EH (cell line): ENCODE measurements around the gene LRRC49.
"Not testable (repeated sequence)": the region's sequence is repeated elsewhere in the genome, so short reads cannot be mapped to it uniquely, and the experiment has no call there.

Source experiments
- DNase-seq: peaks from one replicate; pipeline ENCODE4 v3.0.0-alpha.2; 2015; ENCODE audit warnings: low read depth

The LRRC49 gene

GRCh38 chr15:70892002-70892911, at the start of gene LRRC49, which contains the start of gene THAP10:
Gene LRRC49, plus strand, starts transcription at chr15:70892826. Its CDS starts 69 bp downstream, at chr15:70892895.
Gene THAP10, minus strand, starts transcription at chr15:70892433. Its CDS starts 161 bp downstream, at chr15:70892272.
- DNase-seq, result peak; percentile 99

DNA sequence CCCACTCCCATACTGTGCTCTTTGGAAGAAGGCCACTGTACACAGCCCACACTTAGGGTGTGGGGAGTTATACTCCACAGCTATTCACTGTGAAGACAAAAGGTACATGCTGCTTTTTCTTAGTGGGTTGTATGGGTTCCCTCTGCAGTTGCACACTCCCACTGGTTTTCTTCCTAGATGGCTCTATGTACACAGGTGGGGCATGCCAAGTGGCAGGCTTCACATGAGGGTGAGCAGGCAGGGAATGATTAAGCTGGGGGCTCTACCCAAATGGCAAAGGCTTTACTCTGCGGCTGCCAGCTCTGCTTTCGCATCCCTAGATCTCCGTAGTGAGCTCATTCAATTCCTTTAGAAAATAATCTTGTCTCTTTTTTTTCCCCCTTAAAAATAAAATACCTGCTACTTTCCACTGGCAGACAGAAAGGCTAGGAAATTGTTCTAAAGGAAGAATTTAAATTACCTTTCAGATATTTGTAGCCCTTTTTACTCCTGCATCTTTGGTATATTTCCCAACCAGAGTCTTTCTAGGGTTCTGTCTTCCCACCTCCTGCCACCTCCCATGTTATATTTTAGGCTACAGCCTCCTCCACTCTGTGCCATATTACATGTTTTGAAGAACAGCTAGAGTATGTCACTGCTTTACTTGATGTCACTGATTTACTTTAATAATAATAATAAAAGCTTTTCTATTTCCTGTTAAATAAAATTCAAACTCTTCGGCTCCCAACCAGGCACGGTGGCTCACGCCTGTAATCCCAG, 46.8 kb upstream of the LRRC49 start:
- no peak for DNase-seq

DNA sequence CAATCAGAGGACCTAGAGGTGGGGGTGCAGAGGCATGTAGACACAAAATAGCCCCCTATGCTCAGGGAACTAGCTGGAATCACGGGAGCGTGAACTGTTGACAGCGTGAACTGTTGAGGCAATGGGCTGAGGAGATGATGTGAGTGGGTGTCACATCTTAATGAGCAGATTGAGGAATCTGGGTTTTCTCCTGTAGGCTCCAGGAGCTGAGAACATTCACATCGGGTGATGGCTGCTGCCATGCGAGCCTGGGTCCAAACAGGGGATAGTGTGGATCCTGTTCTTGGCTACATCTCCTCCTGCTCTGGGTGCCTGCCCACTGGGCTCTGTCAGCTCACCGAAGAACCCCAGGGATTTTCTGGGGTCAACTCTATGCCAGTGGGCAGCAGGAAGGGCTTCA, 40.7 kb upstream of the LRRC49 start:
- no peak for DNase-seq

GRCh38 chr15:70852501-70853317, 39.9 kb upstream of the LRRC49 start:
- peak; percentile 89 for DNase-seq

- no peak for DNase-seq
Measured at GRCh38 chr15:70853318-70853972, 39.2 kb upstream of the LRRC49 start.

GRCh38 chr15:70853973-70854665, 38.5 kb upstream of the LRRC49 start, which contains the start of gene LARP6:
Gene LARP6, minus strand, starts transcription at chr15:70854157. Its CDS starts 69 bp downstream, at chr15:70854088.
- DNase-seq, result peak; percentile 72

- peak; percentile 60 for DNase-seq
Measured at GRCh38 chr15:70854666-70854976, 38.0 kb upstream of the LRRC49 start.

- DNase-seq, result peak; percentile 10
Measured at GRCh38 chr15:70855764-70856163, 36.9 kb upstream of the LRRC49 start.

GRCh38 chr15:70856177-70856883, 36.3 kb upstream of the LRRC49 start:
- DNase-seq, result peak; percentile 78

DNA sequence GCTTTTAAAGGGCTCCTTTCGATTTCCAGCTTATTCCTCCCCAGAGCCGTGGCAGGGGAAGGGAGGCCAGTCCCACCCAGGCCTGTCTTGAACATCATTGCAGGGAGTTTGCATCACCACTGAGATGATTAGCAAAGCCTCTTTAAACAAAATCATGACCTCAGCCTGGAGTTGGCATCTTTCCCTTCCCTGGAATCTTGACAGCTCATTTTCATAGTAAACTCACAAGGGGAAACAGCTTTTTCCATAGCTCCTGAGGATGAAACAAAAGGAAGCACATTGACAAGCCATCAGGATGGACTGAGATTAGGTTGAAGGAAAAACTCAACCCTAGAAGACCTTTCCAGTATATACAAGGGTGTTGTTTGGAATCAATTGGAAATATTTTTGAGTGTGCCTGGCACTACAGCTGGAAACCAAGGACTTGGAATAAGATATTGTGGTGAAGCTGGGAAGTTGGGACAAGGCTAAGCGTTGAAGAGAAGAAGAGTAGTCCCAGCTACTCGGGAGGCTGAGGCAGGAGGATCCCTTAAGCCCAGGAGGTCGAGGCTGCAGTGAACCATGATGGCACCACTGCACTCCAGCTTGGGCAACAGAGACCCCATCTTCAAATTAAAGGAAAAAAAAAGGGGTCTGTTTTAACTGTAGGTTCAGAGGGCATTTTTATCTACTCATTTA, 35.6 kb upstream of the LRRC49 start:
- peak; percentile 100 for DNase-seq

- DNase-seq, result peak; percentile 66
Measured at GRCh38 chr15:70857562-70858285, 34.9 kb upstream of the LRRC49 start.

GRCh38 chr15:70858614-70859321, 33.9 kb upstream of the LRRC49 start:
- DNase-seq, result not testable (repeated sequence)

DNA sequence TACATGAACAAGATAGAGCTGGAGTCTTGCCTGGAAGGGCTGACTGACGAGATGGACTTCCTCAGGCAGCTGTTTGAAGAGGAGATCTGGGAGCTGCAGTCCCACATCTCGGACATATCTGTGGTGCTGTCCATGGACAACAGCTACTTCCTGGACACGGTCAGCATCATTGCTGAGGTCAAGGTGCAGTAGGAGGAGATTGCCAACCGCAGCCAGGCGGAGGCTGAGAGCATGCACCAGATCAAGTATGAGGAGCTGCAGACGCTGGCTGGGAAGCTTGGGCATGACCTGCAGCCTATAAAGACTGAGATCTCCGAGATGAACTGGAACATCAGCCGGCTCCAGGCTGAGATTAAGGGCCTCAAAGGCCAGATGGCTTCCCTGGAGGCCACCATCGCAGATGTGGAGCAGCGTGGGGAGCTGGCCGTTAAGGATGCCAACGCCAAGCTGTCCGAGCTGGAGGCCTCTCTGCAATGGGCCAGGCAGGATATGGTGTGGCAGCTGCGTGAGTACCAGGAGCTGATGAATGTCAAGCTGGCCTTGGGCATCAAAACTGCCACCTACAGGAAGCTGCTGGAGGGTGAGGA, 33.2 kb upstream of the LRRC49 start:
- DNase-seq, result no peak

DNA sequence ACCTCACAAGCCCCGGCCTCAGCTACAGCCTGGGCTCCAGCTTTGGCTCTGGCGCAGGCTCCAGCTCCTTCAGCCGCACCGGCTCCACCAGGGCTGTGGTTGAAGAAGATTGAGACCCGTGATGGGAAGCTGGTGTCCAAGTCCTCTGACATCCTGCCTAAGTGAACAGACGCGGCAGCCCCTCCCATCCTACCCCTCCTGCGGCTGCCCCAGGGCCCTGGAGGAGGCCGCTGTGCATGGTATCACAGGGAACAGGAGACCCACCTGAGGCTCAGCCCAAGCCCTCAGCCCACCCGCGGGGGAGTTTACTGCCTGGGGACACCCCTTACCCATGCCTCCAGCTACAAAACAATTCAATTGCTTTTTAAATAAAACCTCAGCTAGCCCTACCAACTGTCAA, 32.6 kb upstream of the LRRC49 start:
- DNase-seq, result no peak

GRCh38 chr15:70863450-70864218, 29.0 kb upstream of the LRRC49 start:
- DNase-seq, result peak; percentile 88

DNA sequence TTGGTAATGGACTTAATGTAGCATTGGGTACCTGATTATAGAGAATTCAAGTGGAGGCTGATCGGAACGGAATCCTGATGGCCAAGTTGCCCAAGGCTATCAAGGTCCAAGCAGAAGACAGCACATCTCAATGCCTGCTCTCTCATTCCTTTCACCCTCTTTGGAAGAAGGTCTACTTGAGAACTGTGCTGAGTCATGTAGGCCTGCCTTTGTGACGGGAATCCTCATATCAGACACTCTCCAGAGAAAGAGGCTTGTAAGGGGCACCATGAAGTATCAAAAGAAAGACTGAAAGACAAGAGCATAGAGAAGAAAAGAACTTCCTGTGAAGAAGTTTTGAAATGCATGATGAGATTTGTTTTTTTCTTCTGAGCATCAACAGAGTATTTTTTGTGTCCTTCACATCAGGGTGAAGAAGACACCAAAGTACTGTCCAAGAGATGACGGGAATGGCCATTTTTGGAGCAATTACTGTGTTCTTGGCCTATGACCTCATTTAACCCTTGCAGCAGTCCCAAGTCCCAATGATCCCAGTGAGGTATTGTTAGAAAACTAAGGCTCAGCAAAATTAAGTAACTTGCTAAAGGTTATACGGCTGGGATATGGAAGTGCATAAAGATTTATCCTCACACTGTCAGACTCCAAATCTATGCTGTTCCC, 25.5 kb upstream of the LRRC49 start:
- peak; percentile 30 for DNase-seq
